ENCODE results near the gene PCK2.
A peak's percentile ranks its signal among the peaks of the same experiment; 100 is the strongest.

PCK2 gene

GRCh38 chr14:24130717-24131548 is 36.8 kb downstream of the PCK2 start:
- no peaks in the 10 kb centered on the region; the same call in 1 of the 2 replicates for H3K36me3 ChIP-seq (ENCODE audit: control insufficient read depth, insufficient read depth, low read length)
- no peak overlapping the region for H3K4me3 ChIP-seq (replicated peaks; ENCODE audit: low read depth, low read length)
- DNase-seq (ENCODE audit: extremely low read depth, insufficient read length) = no peak
- H3K27me3 ChIP-seq (replicated peaks; ENCODE audit: control insufficient read depth, insufficient read depth, low read length) = no peaks in the 10 kb centered on the region
- no peak for TF ChIP-seq CTCF (IDR thresholded peaks at IDR 0.05; ENCODE audit: insufficient read depth, low read length, poor library complexity, severe bottlenecking)

- Histone ChIP-seq H3K4me3 (replicated peaks; ENCODE audit: low read depth, low read length) (no peak overlapping the region), H3K27me3 (replicated peaks; ENCODE audit: control insufficient read depth, insufficient read depth, low read length) (no peaks in the 10 kb centered on the region), H3K36me3 (ENCODE audit: control insufficient read depth, insufficient read depth, low read length) (no peaks in the 10 kb centered on the region; the same call in 1 of the 2 replicates)
- no peak for DNase-seq (ENCODE audit: extremely low read depth, insufficient read length)
- no peak for TF ChIP-seq CTCF (IDR thresholded peaks at IDR 0.05; ENCODE audit: insufficient read depth, low read length, poor library complexity, severe bottlenecking)
Observed at GRCh38 chr14:24131549-24131966, 37.4 kb downstream of the PCK2 start.

GRCh38 chr14:24132061-24132685 is 38.1 kb downstream of the PCK2 start:
- Histone ChIP-seq H3K4me3 (replicated peaks; ENCODE audit: low read depth, low read length) (no peak overlapping the region), H3K27me3 (replicated peaks; ENCODE audit: control insufficient read depth, insufficient read depth, low read length) (no peaks in the 10 kb centered on the region), H3K36me3 (ENCODE audit: control insufficient read depth, insufficient read depth, low read length) (no peaks in the 10 kb centered on the region; the same call in 1 of the 2 replicates)
- TF ChIP-seq CTCF (IDR thresholded peaks at IDR 0.05; ENCODE audit: insufficient read depth, low read length, poor library complexity, severe bottlenecking) = no peak
- DNase-seq (ENCODE audit: extremely low read depth, insufficient read length) = peak; percentile 58

- Histone ChIP-seq H3K27me3 (replicated peaks; ENCODE audit: control insufficient read depth, insufficient read depth, low read length) (no peaks in the 10 kb centered on the region), H3K36me3 (ENCODE audit: control insufficient read depth, insufficient read depth, low read length) (peaks cover 5% of the 10 kb centered on the region), H3K4me3 (replicated peaks; ENCODE audit: low read depth, low read length) (no peak overlapping the region)
- DNase-seq (ENCODE audit: extremely low read depth, insufficient read length) = no peak
- no peak for TF ChIP-seq CTCF (IDR thresholded peaks at IDR 0.05; ENCODE audit: insufficient read depth, low read length, poor library complexity, severe bottlenecking)
Observed at GRCh38 chr14:24132976-24133375, 38.9 kb downstream of the PCK2 start.

- peaks cover 12% of the 10 kb centered on the region for H3K36me3 ChIP-seq (ENCODE audit: control insufficient read depth, insufficient read depth, low read length)
- no peaks in the 10 kb centered on the region for H3K27me3 ChIP-seq (replicated peaks; ENCODE audit: control insufficient read depth, insufficient read depth, low read length)
- H3K4me3 ChIP-seq (replicated peaks; ENCODE audit: low read depth, low read length) = no peak overlapping the region
- DNase-seq (ENCODE audit: extremely low read depth, insufficient read length) = no peak
- TF ChIP-seq CTCF (IDR thresholded peaks at IDR 0.05; ENCODE audit: insufficient read depth, low read length, poor library complexity, severe bottlenecking) = no peak
Observed at GRCh38 chr14:24133735-24134134, 39.6 kb downstream of the PCK2 start.
